GM21737 (cell line): ENCODE results near the gene PRDM16.

Experiments used
- ATAC-seq: cut with Tn5 transposase; IDR thresholded peaks from one replicate; pipeline ENCODE4 v1.9.1; 2021; ENCODE audit warnings: mild to moderate bottlenecking, moderate library complexity; ENCODE audit not compliant: unreplicated experiment

The PRDM16 gene

DNA sequence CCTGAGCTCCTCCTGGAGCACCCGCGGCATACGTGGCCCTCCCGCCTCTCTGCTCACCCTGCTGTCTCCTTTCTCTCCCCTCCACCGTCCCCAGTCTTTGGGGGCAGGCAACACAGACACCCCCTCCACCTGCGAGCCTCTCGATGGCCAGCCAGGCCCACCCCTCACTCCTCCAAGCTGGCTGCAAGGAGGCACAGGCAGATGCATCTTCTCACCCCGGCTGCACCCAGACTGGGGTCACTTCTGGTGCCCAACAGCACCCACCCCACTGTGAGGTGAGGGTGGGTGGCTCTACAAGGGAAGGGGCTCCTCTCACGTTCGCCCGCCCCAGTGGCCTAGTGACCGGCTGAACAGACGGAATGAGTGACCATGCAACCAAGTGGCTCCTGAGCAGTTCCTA is 277.5 kb downstream of the PRDM16 start:
- no peak for ATAC-seq

GRCh38 chr1:3347257-3348020 is 278.4 kb downstream of the PRDM16 start:
- ATAC-seq: no peak

DNA sequence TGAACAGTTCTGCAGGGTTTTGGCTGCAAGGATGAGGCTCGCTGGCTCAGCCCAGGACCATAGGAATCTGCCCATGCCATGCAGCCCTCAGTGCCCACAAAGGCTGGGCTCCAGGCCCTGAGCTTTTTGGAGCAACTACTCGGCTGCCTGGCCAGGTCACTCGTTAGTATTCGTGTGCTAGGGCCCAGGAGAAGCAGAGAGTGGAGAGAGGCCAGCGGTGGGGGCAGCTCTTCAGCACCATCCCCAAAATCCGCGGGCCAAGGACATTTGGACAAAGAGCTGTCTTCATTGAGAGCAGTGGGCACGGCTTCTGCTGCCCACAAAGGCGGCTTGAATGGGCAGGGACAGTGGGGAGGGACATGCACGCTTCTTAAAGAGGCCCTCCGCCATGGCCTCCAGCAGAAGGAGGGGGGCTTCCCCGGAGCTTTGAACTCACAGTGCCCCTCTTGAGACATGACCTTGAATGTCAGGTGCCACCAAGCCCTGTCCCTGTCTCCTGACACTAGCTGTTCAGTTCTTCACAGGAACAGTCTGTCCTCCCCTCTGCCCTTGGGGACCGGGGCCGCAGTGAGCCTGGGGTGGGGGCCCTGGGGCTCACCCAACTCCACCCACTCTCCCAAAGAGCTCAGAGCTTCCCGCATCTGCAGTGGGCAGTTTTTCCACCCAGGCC is 279.3 kb downstream of the PRDM16 start:
- no peak for ATAC-seq

- no peak for ATAC-seq
Observed at GRCh38 chr1:3349161-3349967, 280.4 kb downstream of the PRDM16 start.

DNA sequence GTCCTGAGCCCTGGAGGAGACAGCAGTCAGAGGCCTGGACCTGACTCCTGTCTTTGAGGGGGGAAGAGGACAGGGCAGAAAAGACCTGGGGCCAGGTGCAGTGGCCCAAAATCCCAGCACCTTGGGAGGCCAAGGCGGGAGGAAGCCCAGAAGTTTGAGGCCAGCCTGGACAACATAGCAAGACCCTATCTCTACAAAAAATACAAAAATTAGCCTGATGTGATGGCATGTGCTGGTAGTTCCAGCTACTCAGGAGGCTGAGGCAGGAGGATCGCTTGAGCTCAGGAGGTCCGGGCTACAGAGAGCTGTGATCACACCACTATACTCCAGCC is 280.9 kb downstream of the PRDM16 start:
- ATAC-seq: no peak

DNA sequence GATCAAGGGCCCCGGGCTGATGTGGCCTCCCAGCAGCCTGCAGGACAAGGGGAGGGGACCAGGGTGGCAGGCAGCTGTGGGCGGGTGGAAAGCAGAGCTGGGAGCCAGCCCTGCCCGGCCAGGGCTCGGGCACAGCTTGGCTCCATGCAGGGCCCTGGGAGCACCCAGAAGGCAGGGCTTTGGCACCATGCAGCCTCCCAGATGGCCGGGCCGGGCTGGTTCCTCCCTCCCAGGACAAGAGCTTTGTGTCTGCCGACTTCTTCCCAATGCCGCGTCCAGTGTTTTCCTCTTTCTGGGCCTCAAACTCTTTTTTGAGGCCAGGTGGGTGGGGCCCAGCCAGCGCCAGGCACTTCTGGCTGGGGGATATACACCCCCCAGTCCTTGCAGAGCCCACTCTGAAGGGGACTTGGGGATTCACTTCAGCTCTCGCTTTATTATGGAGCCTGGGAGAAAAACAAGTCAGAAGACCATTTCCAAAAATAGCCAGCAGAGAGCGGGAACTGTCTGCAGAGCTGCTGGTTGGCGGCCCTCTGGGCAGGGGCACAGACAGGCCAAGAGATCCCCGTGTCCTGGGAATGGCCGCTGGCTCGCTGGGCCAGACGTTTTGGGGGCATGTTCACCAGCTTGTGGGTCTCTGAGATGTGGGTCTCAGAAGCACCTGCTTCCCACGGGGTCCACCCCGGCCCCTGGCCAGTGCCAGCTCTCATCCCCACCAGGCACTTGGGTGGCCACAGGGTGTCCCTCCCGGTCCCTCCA is 281.7 kb downstream of the PRDM16 start:
- ATAC-seq: no peak

GRCh38 chr1:3351449-3352298 is 282.7 kb downstream of the PRDM16 start:
- no peak for ATAC-seq

GRCh38 chr1:3352299-3352951 is 283.4 kb downstream of the PRDM16 start:
- ATAC-seq: no peak

DNA sequence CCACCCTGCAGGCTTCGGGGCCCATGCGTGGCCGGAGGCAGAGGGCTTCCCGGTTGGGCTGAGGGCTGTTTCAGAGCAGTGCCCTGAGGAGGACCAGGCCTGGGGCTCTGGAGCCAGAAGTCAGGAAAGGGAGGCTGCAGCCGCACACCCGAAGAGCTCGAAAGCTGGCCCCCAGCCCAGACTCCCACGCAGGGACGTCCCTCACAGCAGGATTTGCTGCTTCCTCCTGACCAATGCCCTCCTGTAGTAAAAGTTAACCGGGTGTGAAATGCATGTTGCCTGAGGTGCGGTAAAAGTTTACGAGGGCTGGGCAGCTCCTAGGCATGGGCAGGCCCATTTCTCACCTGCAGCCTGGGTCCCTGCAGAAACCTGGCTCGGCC is 283.9 kb downstream of the PRDM16 start:
- no peak for ATAC-seq

DNA sequence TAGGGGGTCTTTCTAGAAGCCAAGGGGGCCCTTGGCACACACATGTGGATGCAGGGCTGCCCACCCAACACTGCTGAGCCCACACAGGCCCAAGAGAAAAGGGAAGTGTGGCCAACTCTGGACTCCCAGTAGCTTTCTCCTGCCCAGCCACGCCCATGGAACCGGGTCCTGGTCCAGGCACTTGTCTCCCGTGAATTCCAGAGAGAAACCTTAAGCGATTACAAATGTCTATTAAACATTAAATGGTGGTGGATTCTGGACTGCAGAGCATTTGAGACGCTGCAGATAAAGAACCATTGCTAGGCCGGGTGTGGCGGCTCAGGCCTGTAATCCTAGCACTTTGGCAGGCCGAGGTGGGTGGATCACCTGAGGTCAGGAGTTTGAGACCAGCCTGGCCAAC is 284.9 kb downstream of the PRDM16 start:
- no peak for ATAC-seq

DNA sequence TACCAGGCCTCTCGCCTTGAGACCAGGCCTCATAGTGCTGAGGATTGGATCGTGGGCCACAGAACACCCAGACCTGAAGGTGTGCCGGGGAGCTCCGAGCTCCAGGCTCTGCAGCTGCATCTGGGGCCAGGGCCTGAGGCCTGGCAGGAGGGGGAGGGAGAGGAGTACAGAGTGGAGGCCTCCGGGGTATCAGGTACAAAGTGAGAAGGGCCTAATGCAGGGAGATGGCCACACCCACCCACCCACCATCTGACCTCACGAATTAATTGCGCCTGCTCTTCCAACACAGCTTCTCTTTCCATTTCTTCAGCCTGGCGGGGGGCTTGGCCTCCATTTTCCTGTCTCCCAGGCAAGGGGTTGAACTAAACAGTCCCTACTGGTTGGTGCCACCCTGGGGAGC is 286.1 kb downstream of the PRDM16 start:
- no peak for ATAC-seq

DNA sequence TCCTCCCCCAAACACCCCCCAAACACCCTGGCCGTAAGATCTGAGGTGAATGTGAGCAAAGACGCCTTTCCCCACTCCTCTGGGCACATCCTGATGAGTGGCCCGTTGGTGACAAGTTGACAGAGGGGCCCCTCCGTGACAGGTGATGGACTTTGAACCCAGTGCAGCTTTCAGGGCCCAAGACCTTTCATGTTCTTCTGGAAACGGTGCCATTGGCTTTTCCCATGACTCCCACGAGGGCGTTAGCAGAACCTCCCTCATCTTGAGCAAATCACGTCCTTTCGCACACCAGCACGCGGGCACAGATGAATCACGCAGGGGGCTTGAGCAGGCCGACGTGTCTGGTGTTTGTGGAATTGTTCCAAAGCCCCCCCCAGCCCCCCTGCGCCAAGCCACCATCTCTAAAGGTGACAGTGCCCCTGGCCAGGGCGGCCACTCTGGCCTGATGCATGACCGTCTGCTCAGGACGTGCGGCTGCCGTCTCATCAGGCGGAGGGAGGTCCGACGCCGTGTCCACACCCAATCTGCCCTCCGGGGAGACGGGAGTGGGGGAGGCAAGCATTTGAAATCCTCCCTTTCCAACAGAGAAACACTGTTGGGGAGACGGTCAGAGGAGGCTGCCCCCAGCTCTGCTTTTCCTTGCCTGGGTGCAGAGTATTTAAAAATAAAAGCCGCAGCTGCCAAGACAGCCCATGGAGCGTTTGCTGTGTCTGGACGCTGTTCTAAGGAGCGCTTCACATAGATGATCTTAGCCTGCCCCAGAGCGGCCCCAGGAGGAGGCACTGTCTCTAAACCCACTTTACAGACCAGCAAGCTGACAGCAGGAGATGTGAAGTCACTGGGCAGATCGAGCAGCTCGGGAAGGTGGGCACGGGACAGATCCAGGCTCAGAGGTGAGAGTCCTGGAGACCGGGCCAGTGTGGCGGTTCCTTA is 287.2 kb downstream of the PRDM16 start:
- no peak for ATAC-seq

- no peak for ATAC-seq
Observed at GRCh38 chr1:3356827-3357460, 287.9 kb downstream of the PRDM16 start.

DNA sequence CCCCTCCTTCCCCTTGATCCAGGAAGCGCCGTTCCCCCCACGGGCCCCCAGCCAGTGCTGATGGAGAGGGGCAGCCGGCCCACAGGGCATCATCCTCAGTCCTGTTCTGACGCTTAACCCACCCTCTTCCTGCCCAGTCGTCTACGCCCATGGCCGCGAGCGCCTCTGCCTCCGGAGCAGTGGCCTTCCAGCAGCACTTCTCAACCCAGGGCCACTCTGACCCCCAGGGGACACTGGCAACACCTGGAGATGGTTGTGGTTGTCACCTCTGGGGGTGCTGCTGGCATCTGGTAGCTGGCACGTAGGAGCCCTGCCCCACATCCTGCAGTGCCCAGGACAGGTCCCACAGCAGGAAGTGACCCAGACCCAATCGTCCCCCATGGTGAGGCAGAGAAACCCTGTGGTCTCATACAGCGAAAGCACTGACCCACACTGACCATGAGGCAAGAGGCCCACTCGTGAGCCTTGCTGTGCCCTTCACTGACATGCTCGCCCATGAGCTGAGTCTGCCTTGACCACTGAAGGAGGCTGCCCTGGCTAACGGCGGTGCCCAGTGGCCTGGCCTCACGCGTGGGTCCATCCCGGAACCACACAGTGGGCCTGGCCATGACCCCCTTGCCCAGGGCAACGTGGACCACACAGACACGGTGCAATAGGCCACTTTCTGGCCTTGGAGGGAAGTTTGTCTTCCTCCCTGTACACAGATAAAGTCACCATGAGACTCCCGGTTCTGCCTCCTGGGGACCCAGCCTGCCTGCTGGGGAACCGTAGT is 288.7 kb downstream of the PRDM16 start:
- no peak for ATAC-seq

GRCh38 chr1:3359351-3359750 is 290.3 kb downstream of the PRDM16 start:
- ATAC-seq: no peak

GRCh38 chr1:3359756-3360440 is 290.9 kb downstream of the PRDM16 start:
- no peak for ATAC-seq
